Immature natural killer cell (primary cell): ENCODE measurements around the gene RALGPS1. TPM values are rescaled to one million over a fixed set of nuclear protein-coding genes. Genes with fewer than 3 reads are reported as not detected.

Experiments
- DNase-seq, 3 donors: peaks; one replicate each; pipeline ENCODE4 v3.0.0; 2022; ENCODE audit warnings: mixed read lengths in 1 of 3
- H3K27ac Mint-ChIP-seq, 6 donors: one replicate each; pipeline ENCODE4 v1.8.0; 2020; ENCODE audit warnings: mixed read lengths in 6 of 6, mild to moderate bottlenecking in 5 of 6, inconsistent platforms in 4 of 6, moderate library complexity in 3 of 6
- H3K27me3 Mint-ChIP-seq, 3 donors: one replicate each; pipeline ENCODE4 v1.8.0; 2020 to 2021; ENCODE audit warnings: low read depth in 3 of 3, mild to moderate bottlenecking in 3 of 3, mixed read lengths in 3 of 3, moderate library complexity in 3 of 3, inconsistent platforms in 1 of 3
- H3K36me3 Mint-ChIP-seq, 3 donors: one replicate each; pipeline ENCODE4 v1.8.0; 2020; ENCODE audit warnings: mixed read lengths in 3 of 3, inconsistent platforms in 2 of 3, mild to moderate bottlenecking in 2 of 3
- H3K4me1 Mint-ChIP-seq, 2 donors: one replicate each; pipeline ENCODE4 v1.8.0; 2020; ENCODE audit warnings: inconsistent platforms in 2 of 2, mild to moderate bottlenecking in 2 of 2, mixed read lengths in 2 of 2, moderate library complexity in 1 of 2
- H3K4me3 Mint-ChIP-seq, 5 donors: one replicate each; pipeline ENCODE4 v1.8.0; 2020; ENCODE audit warnings: mild to moderate bottlenecking in 5 of 5, mixed read lengths in 5 of 5, inconsistent platforms in 3 of 5, moderate library complexity in 3 of 5
- H3K9me3 Mint-ChIP-seq, 6 donors: one replicate each; pipeline ENCODE4 v1.8.0; 2020; ENCODE audit warnings: mild to moderate bottlenecking in 6 of 6, mixed read lengths in 6 of 6, inconsistent platforms in 4 of 6, moderate library complexity in 3 of 6
- polyA plus RNA-seq, 3 donors: library from polyadenylated mRNA; unstranded; fragments of 300-500 nt; fragmentation: Illumina TruSeq; gene quantifications; one replicate each; pipeline ENCODE4 v1.2.3, GENCODE V29; 2021

RALGPS1 gene
- polyA plus RNA-seq, 3 donors from 2014 or later, result 2.6 to 3.4 (median 2.9) TPM

DNA sequence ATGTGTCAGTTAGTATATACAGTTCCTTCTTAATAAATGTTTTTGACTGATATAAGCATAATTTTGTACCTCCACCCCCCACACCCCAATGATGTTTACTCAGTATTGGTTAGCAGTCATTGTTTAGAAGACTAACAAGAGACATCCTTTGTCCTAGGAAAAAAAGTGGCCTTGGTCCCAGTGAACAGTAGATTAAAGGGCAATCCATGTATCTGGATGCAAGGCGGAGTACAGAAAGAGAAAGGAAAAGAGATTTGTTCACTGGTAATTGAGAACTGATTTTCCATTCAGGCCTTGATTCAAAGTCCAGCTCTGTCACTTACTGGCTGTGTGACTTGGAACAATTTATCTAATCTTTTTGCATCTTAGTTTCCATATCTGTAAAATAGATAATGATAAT lies 4.6 kb downstream of the RALGPS1 start:
- Mint-ChIP-seq H3K4me3 (no peak overlapping the region), H3K36me3 (peaks cover 0 to 3% (median 3%) of the 10 kb centered on the region in 3 donors), H3K9me3 (no peaks in the 10 kb centered on the region), H3K27me3 (peaks cover 0 to 7% (median 0%) of the 10 kb centered on the region in 3 donors), H3K4me1 (peaks cover 9 to 10% of the 10 kb centered on the region in 2 donors), H3K27ac (no peak overlapping the region)
- DNase-seq, result no peak

DNA sequence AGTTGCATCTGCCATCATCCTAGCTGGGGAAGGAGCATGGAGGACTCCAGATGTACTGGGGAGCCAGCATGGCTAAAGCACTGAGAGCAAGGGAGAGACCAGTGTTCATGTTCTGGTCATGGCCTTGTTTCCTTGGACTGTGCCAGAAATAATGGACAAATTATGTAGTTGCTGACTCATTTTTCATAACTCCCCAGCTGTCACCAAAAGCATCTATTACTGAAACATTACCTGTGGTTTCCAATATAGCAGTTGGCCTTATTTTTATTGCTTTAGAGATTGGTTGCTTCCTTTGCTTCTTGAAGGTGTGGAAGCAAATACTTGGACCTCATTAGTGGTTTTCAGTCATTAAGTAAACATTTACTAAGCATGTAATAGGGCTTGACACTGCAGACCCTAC lies 11.3 kb downstream of the RALGPS1 start:
- Mint-ChIP-seq H3K4me1 (no peaks in the 10 kb centered on the region), H3K27me3 (no peaks in the 10 kb centered on the region), H3K4me3 (no peak overlapping the region), H3K9me3 (no peaks in the 10 kb centered on the region), H3K27ac (no peak overlapping the region), H3K36me3 (peaks cover 0 to 3% (median 0%) of the 10 kb centered on the region in 3 donors)
- DNase-seq, result no peak

DNA sequence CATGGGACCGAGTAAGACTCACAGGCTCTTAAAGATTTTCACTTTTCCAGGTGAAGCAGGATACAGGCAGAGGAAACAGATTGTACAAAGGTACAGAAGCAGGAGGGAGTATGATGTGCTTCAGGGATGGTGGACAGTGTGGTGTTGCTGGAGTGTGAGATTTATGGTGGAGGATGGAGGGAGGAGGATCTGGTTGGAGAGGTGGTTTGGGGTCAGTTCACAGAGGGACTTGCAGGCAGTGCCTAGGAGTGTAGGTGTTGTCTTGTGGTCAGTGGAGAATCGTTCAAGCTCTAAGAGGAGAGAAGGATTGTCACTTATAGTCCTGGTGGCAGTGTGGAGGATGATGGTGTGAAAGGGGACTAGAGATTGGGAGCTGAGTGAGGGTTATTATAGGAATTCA lies 11.8 kb downstream of the RALGPS1 start:
- H3K9me3 Mint-ChIP-seq, result no peaks in the 10 kb centered on the region
- H3K4me3 Mint-ChIP-seq, result no peak overlapping the region

DNA sequence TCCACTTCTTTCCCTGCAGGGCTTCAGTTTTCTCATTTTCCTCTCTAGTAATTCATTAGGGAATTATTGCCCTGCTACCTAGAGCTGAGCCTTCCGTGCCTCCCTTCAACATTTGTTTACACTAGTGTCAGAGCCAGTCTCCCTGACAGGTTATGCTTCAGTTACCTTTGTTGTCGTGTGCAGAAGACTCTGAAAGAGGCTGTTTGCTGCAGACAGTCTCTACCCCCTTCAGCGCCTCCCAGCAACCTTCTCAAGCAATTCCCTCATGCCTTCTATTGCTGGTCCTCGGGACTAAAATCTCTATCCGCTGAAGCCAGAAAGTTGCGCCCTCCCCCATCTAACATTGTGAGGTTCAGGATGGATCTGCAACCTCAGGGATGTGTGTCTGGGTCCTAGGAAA lies 12.8 kb downstream of the RALGPS1 start:
- Mint-ChIP-seq H3K9me3 (no peaks in the 10 kb centered on the region), H3K4me1 (no peaks in the 10 kb centered on the region), H3K36me3 (peaks cover 0 to 3% (median 0%) of the 10 kb centered on the region in 3 donors), H3K27me3 (no peaks in the 10 kb centered on the region), H3K4me3 (no peak overlapping the region), H3K27ac (no peak overlapping the region)
- no peak for DNase-seq

More for the DNA sequence above, 11.8 kb downstream of the RALGPS1 start:
- Mint-ChIP-seq H3K27ac (no peak overlapping the region), H3K27me3 (no peaks in the 10 kb centered on the region), H3K36me3 (peaks cover 0 to 3% (median 0%) of the 10 kb centered on the region in 3 donors), H3K4me1 (no peaks in the 10 kb centered on the region)
- no peak for DNase-seq

DNA sequence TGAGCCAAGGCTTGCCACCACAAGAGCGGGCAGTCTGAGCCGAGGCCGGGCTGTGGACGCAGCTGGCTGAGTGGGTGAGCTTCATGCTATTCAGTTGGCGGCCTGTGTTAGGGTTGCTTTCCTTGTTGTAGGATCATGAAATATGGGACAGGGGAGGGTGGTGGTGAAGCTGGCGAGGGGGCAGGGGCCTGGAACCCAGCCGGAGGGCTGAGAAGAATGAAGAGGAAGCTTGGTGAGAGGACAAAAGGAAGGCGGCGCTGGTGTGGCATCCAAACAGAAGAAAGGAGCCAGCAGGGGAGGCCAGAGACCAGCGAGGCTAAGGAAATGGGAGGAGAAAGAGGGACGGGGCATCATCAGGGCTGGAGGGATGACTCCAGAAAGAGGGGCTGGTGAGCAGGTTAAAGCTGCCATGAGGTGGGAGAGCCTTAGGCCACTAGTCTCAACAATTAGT lies 18.3 kb downstream of the RALGPS1 start:
- H3K4me3 Mint-ChIP-seq, result no peak overlapping the region
- H3K27ac Mint-ChIP-seq, result peak overlapping the region in 1 of 6 donors; percentile 21
- H3K9me3 Mint-ChIP-seq, result peaks cover 0 to 2% (median 0%) of the 10 kb centered on the region in 6 donors
- peaks cover 0 to 5% (median 3%) of the 10 kb centered on the region in 3 donors for H3K36me3 Mint-ChIP-seq
- DNase-seq, result no peak
- peaks cover 0 to 2% (median 0%) of the 10 kb centered on the region in 3 donors for H3K27me3 Mint-ChIP-seq
- H3K4me1 Mint-ChIP-seq, result no peaks in the 10 kb centered on the region

DNA sequence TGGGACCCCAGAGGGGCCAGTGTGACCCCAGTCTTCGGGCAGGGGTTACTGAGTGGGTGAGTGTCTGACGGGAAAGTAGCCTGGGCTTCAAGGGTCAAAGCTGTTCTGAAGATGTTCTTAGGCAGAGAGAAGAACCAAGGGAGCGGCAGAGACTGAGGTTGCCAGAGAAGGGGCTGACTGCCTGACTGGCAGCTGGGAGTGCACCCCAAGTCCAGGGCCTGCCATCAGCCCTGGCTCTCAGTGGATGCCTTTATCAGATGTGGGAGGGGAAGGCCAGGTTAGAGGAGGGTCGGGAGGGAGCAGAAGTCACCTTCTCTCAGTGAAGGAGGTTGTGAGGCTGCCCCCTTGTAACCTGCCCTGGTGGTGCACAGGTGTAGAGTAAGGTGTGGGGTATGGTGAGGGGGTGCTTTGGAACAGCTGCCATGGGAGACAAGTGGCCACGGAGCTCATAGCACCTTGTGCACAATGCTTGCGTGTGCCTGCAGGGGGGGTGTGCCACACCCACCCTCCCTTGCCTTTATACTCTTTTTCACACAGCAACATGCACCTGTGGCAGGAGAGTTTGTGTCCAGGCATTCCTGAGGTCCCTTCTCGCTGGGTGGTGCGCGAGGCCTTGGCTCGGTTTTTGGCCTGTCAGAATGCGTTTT lies 18.9 kb downstream of the RALGPS1 start:
- Mint-ChIP-seq H3K27ac (no peak overlapping the region), H3K9me3 (peaks cover 0 to 2% (median 0%) of the 10 kb centered on the region in 6 donors), H3K27me3 (peaks cover 0 to 3% (median 2%) of the 10 kb centered on the region in 3 donors), H3K36me3 (peaks cover 0 to 5% (median 3%) of the 10 kb centered on the region in 3 donors), H3K4me1 (no peaks in the 10 kb centered on the region), H3K4me3 (no peak overlapping the region)
- no peak for DNase-seq

DNA sequence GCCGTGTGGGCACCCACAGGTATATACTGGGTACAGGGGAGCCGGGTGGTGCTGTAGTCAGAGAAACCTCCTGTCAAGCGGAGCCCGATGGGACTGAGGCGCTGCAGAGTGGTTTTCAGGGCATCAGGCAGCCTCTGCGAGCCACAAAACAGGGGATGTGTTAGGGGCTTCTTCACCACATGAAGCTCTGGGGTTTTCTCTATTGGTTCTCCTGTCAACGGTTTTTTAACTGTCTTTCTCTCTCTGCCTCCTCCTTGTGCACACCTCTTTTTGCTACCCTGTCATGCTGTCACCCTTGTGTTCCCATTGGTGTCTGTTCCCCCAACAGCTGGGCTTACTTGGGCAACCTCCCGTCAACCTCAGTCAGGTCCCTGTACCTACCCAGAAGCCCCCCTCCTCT lies 19.9 kb downstream of the RALGPS1 start:
- H3K36me3 Mint-ChIP-seq, result peaks cover 0 to 5% (median 0%) of the 10 kb centered on the region in 3 donors
- no peak overlapping the region for H3K27ac Mint-ChIP-seq
- no peak for DNase-seq
- H3K9me3 Mint-ChIP-seq, result peaks cover 0 to 2% (median 0%) of the 10 kb centered on the region in 6 donors
- H3K4me3 Mint-ChIP-seq, result no peak overlapping the region
- H3K4me1 Mint-ChIP-seq, result peaks cover 0 to under 1% of the 10 kb centered on the region in 2 donors
- peaks cover 0 to 3% (median 2%) of the 10 kb centered on the region in 3 donors for H3K27me3 Mint-ChIP-seq

DNA sequence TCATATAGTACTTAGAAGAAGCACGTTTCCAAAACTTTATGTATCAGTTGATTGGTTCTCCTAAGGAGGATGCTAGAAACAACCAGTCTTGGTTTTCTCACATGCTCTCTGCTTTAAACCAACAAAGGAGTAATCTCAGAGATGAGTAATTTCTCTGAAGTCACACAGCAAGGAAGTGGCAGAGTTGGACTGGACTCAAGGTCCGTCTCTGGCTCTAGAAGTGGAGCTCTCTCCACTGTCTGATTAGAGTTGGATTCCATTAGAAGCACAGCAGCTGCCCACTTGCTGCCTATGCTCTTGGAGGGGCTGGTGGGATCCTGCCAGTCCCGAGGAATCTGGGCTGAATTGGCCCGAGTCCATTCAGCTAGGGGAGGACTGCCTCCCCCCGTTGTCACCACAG lies 21.0 kb downstream of the RALGPS1 start:
- Mint-ChIP-seq H3K4me1 (peaks cover 3 to 5% of the 10 kb centered on the region in 2 donors), H3K27me3 (peaks cover 2 to 3% (median 2%) of the 10 kb centered on the region in 3 donors), H3K4me3 (no peak overlapping the region), H3K36me3 (peaks cover 0 to 5% (median 0%) of the 10 kb centered on the region in 3 donors), H3K9me3 (peaks cover 0 to 2% (median 0%) of the 10 kb centered on the region in 6 donors), H3K27ac (no peak overlapping the region)
- no peak for DNase-seq

DNA sequence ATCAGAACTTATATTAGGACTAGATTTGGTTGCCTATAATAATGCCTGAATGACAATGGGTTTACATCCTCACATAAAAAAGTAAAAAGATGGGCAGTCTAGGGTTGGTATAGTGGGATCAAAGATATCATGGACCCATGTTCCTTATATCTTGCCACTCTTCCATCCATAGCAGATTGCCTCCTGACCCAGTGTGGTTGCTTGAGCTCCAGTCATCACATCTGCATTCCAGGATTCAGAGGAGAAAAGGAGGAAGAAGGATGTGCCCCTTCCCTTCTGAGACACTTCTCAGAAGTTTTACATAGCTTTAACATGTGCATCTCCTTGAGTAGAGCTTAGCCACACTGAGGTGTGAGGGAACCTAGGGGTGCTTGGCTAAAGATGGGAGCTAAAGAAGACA lies 22.9 kb downstream of the RALGPS1 start:
- no peak overlapping the region for H3K4me3 Mint-ChIP-seq
- H3K4me1 Mint-ChIP-seq, result peaks cover 7% of the 10 kb centered on the region in 2 donors
- H3K9me3 Mint-ChIP-seq, result peaks cover 0 to 2% (median 0%) of the 10 kb centered on the region in 6 donors
- H3K27ac Mint-ChIP-seq, result peak overlapping the region in 1 of 6 donors; percentile 50
- peaks cover 2 to 3% (median 2%) of the 10 kb centered on the region in 3 donors for H3K27me3 Mint-ChIP-seq
- peaks cover 0 to 5% (median 0%) of the 10 kb centered on the region in 3 donors for H3K36me3 Mint-ChIP-seq
- no peak for DNase-seq

DNA sequence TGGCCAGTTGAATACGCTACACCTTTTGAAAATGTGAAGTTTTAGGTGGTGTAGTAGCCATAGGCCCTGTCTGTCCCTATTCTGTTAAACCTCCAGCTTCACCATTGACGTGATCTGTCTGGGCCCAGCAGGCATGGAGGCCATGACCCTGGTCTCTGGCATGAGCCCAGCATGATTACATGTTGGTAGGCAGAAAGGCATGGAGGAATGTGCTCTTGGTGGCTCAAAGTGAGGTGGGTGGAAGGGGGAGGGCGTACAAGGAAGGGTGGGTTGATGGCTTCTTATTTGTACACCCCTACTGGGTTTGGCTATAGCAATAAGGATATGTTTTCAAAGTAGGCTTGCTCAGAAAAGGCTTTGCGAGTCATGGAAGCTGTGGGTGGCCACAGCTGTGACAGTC lies 23.7 kb downstream of the RALGPS1 start:
- Mint-ChIP-seq H3K27ac (no peak overlapping the region), H3K36me3 (peaks cover 0 to 5% (median 0%) of the 10 kb centered on the region in 3 donors), H3K9me3 (peaks cover 0 to 2% (median 0%) of the 10 kb centered on the region in 6 donors), H3K27me3 (peaks cover 2 to 4% (median 3%) of the 10 kb centered on the region in 3 donors), H3K4me3 (no peak overlapping the region), H3K4me1 (peaks cover 7% of the 10 kb centered on the region in 2 donors)
- no peak for DNase-seq

DNA sequence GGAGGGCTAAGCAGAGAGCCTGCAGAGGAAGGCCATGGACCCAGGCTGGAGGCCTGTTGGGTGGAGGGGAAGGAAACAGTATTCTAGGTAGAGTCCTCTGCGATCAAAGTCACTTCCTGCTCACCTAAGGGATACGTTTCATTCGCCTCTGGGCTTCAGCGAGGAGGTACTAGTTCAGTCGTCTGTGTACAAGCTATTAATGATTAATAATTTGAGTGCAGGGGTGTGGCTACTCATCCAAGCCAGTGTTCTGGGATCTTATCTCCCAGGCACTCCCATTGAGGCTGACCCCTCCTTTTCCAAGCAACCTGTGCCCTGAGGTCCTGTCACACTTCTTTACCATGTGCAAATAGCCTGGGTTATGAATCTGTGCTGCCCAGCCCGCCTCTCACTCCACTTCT lies 25.2 kb downstream of the RALGPS1 start:
- no peak overlapping the region for H3K4me3 Mint-ChIP-seq
- H3K27ac Mint-ChIP-seq, result no peak overlapping the region
- H3K4me1 Mint-ChIP-seq, result peaks cover 7% of the 10 kb centered on the region in 2 donors
- no peak for DNase-seq
- peaks cover 0 to 5% (median 0%) of the 10 kb centered on the region in 3 donors for H3K36me3 Mint-ChIP-seq
- peaks cover 0 to 2% (median 0%) of the 10 kb centered on the region in 6 donors for H3K9me3 Mint-ChIP-seq
- peaks cover 2 to 4% (median 3%) of the 10 kb centered on the region in 3 donors for H3K27me3 Mint-ChIP-seq

DNA sequence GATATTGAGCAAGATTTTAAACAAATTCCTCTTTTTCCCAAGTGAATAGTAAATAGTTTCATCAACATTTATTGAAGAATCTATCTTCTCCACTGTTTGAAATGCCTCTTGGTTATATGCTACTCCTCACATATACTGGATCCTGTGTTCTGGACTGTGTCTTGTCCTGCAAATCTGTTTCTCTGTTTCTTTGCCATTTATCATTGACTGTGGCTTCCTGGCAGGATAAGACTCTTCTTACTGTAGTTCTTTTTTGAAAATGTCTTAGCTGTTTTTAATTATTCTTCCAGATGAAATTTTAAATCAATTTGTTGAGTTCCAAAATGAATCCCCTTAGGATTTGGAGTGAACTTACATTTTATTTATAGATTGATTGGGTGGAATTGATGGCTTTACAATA lies 27.8 kb downstream of the RALGPS1 start:
- Mint-ChIP-seq H3K27ac (no peak overlapping the region), H3K27me3 (peaks cover 2 to 3% (median 2%) of the 10 kb centered on the region in 3 donors), H3K4me1 (peaks cover 7% of the 10 kb centered on the region in 2 donors), H3K9me3 (peaks cover 0 to 2% (median 0%) of the 10 kb centered on the region in 6 donors), H3K36me3 (no peaks in the 10 kb centered on the region), H3K4me3 (no peak overlapping the region)
- DNase-seq, result no peak

DNA sequence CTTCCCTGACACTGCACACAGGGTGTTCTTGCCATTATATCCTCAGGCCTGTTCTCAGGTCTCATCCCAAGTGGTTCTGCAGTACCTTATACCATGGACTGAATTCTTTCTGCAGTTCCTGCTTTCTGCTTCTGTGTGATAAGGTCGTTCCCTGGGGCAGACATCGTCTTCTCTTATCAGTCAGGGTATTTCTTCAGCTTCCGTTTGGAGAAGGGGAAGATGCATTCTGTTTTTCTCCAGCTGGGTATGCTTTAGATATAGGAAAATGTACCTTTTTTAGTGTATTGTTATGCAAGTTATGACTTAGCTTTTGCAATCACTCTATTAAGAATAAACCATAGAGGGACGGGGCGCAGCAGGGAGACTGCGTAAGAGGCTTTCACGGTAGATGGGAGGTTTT lies 31.1 kb downstream of the RALGPS1 start:
- H3K9me3 Mint-ChIP-seq, result no peaks in the 10 kb centered on the region
- H3K27me3 Mint-ChIP-seq, result peaks cover 0 to 2% (median 0%) of the 10 kb centered on the region in 3 donors
- no peak for DNase-seq
- H3K4me1 Mint-ChIP-seq, result peaks cover 2 to 3% of the 10 kb centered on the region in 2 donors
- H3K4me3 Mint-ChIP-seq, result no peak overlapping the region
- no peaks in the 10 kb centered on the region for H3K36me3 Mint-ChIP-seq
- H3K27ac Mint-ChIP-seq, result peak overlapping the region in 1 of 6 donors; percentile 16

DNA sequence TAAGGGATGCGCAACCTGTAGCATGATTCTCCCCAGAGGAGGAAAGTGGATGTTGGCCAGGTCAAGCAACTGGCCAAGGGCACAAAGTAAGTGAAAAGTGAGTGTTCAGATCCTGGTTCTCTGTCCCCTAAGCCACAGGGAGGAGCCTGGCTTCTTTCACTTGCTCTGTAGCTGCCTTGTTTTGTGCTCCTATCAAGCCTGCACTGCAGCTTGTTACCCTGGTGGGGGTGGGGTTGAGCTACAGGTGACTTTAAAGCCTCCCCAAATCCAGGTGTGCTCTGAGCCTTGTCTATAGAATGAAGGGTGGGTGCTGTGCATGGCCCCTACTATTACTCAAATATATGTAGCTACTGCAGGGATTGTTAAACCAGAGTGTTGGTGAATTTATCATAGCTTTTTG lies 32.9 kb downstream of the RALGPS1 start:
- Mint-ChIP-seq H3K27me3 (peaks cover 0 to 2% (median 0%) of the 10 kb centered on the region in 3 donors), H3K4me3 (no peak overlapping the region), H3K9me3 (no peaks in the 10 kb centered on the region), H3K4me1 (no peaks in the 10 kb centered on the region), H3K36me3 (peaks cover 0 to 3% (median 0%) of the 10 kb centered on the region in 3 donors), H3K27ac (no peak overlapping the region)
- no peak for DNase-seq
